GM03348 (cell line): Measurements from ENCODE around the gene STUM.
A peak's percentile ranks its signal among the peaks of the same experiment; 100 is the strongest.
"Not testable (repeated sequence)": the region's sequence is repeated elsewhere in the genome, so short reads cannot be mapped to it uniquely, and the experiment has no call there.

Source experiments
- DNase-seq: peaks from one replicate; pipeline ENCODE4 v3.0.0; 2012; ENCODE audit warnings: low spot score

The STUM gene

GRCh38 chr1:226604560-226605317 lies 56.2 kb downstream of the STUM start:
- peak; percentile 42 for DNase-seq

GRCh38 chr1:226605318-226605950 lies 56.9 kb downstream of the STUM start:
- no peak for DNase-seq

GRCh38 chr1:226606311-226607267 lies 58.0 kb downstream of the STUM start:
- peak; percentile 49 for DNase-seq

GRCh38 chr1:226607268-226607660 lies 58.7 kb downstream of the STUM start:
- DNase-seq, result no peak

GRCh38 chr1:226607821-226608220 lies 59.3 kb downstream of the STUM start:
- DNase-seq, result no peak

GRCh38 chr1:226608699-226609505 lies 60.3 kb downstream of the STUM start:
- peak; percentile 73 for DNase-seq

- no peak for DNase-seq
These were observed 61.4 kb downstream of the STUM start for GRCh38 chr1:226609836-226610455.

- DNase-seq, result no peak
These were observed 62.1 kb downstream of the STUM start for GRCh38 chr1:226610671-226611070.

GRCh38 chr1:226611301-226611700 lies 62.7 kb downstream of the STUM start:
- DNase-seq, result no peak

- not testable (repeated sequence) for DNase-seq
These were observed 63.4 kb downstream of the STUM start for GRCh38 chr1:226611980-226612379.

GRCh38 chr1:226615876-226616275 lies 67.3 kb downstream of the STUM start:
- DNase-seq, result no peak

GRCh38 chr1:226616636-226617035 lies 68.1 kb downstream of the STUM start:
- DNase-seq, result no peak

- DNase-seq, result no peak
These were observed 68.5 kb downstream of the STUM start for GRCh38 chr1:226617109-226617508.

GRCh38 chr1:226617719-226618118 lies 69.2 kb downstream of the STUM start:
- not testable (repeated sequence) for DNase-seq

- no peak for DNase-seq
These were observed 69.8 kb downstream of the STUM start for GRCh38 chr1:226618380-226618779.

GRCh38 chr1:226619031-226619430 lies 70.5 kb downstream of the STUM start:
- no peak for DNase-seq

- DNase-seq, result no peak
These were observed 73.4 kb downstream of the STUM start for GRCh38 chr1:226622012-226622411.

- peak; percentile 45 for DNase-seq
These were observed 76.0 kb downstream of the STUM start for GRCh38 chr1:226624526-226624925.

- DNase-seq, result no peak
These were observed 76.8 kb downstream of the STUM start for GRCh38 chr1:226625326-226625725.

- DNase-seq, result no peak
These were observed 77.4 kb downstream of the STUM start for GRCh38 chr1:226625832-226626576.

GRCh38 chr1:226626577-226626956 lies 78.0 kb downstream of the STUM start:
- peak; percentile 88 for DNase-seq
